GM19238 (cell line): ENCODE measurements around the gene ALPK3.

ENCODE experiments used
- DNase-seq: peaks from one replicate; pipeline ENCODE4 v3.0.0; 2011; ENCODE audit warnings: low spot score; ENCODE audit not compliant: insufficient read length

ALPK3 gene

GRCh38 chr15:84798436-84798946, 18.7 kb upstream of the ALPK3 start:
- no peak for DNase-seq

GRCh38 chr15:84799511-84800187, 17.5 kb upstream of the ALPK3 start:
- no peak for DNase-seq

- DNase-seq, result no peak
These were observed 16.8 kb upstream of the ALPK3 start for GRCh38 chr15:84800365-84800806.

GRCh38 chr15:84804005-84804900, 12.9 kb upstream of the ALPK3 start:
- DNase-seq, result no peak

- DNase-seq, result no peak
These were observed 11.9 kb upstream of the ALPK3 start for GRCh38 chr15:84805221-84805620.

GRCh38 chr15:84807228-84807627, 9.9 kb upstream of the ALPK3 start:
- no peak for DNase-seq

GRCh38 chr15:84810073-84810840, 6.9 kb upstream of the ALPK3 start:
- no peak for DNase-seq

- no peak for DNase-seq
These were observed 6.0 kb upstream of the ALPK3 start for GRCh38 chr15:84811151-84811550.

- no peak for DNase-seq
These were observed 5.3 kb upstream of the ALPK3 start for GRCh38 chr15:84811828-84812227.

GRCh38 chr15:84812842-84813241, 4.3 kb upstream of the ALPK3 start:
- DNase-seq, result no peak

GRCh38 chr15:84813435-84813834, 3.7 kb upstream of the ALPK3 start:
- no peak for DNase-seq

- no peak for DNase-seq
These were observed 3.2 kb upstream of the ALPK3 start for GRCh38 chr15:84813931-84814330.

GRCh38 chr15:84814916-84815315, 2.2 kb upstream of the ALPK3 start:
- DNase-seq, result no peak

- DNase-seq, result no peak
These were observed 418 bp downstream of the ALPK3 start for GRCh38 chr15:84817466-84818081.

GRCh38 chr15:84818261-84819131, 1.3 kb downstream of the ALPK3 start:
- no peak for DNase-seq

- no peak for DNase-seq
These were observed 2.2 kb downstream of the ALPK3 start for GRCh38 chr15:84819291-84819768.

- no peak for DNase-seq
These were observed 2.6 kb downstream of the ALPK3 start for GRCh38 chr15:84819791-84820190.

- no peak for DNase-seq
These were observed 4.4 kb downstream of the ALPK3 start for GRCh38 chr15:84821501-84822021.

GRCh38 chr15:84822653-84823281, 5.6 kb downstream of the ALPK3 start:
- no peak for DNase-seq
